DLD1 (cell line): ENCODE measurements around the gene HAPLN1.

ENCODE experiments used
- in situ Hi-C: cut with HindIII; loops from 2 replicates; pipeline ENCODE4 v1.10.0; 2017; ENCODE audit warnings: low sequenced_read_pairs

The HAPLN1 gene

GRCh38 chr5:83718936-83719495 is 1.6 kb downstream of the HAPLN1 start:
- in situ Hi-C loops = no loop called here

GRCh38 chr5:83718195-83718825 is 2.3 kb downstream of the HAPLN1 start:
- in situ Hi-C loops = no loop called here

GRCh38 chr5:83715236-83716065 is 5.2 kb downstream of the HAPLN1 start:
- in situ Hi-C loops = no loop called here

- in situ Hi-C loops = no loop called here
These were observed 5.8 kb downstream of the HAPLN1 start for GRCh38 chr5:83714810-83715209.

- in situ Hi-C loops = no loop called here
These were observed 8.6 kb downstream of the HAPLN1 start for GRCh38 chr5:83711982-83712601.

- in situ Hi-C loops = no loop called here
These were observed 10.7 kb downstream of the HAPLN1 start for GRCh38 chr5:83709973-83710372.

- in situ Hi-C loops = no loop called here
These were observed 12.5 kb downstream of the HAPLN1 start for GRCh38 chr5:83708170-83708569.

GRCh38 chr5:83703059-83703458 is 17.6 kb downstream of the HAPLN1 start:
- in situ Hi-C loops = no loop called here

GRCh38 chr5:83701886-83702285 is 18.8 kb downstream of the HAPLN1 start:
- in situ Hi-C loops = no loop called here

GRCh38 chr5:83689881-83690280 is 30.8 kb downstream of the HAPLN1 start:
- in situ Hi-C loops = no loop called here

- in situ Hi-C loops = no loop called here
These were observed 32.4 kb downstream of the HAPLN1 start for GRCh38 chr5:83688281-83688680.

- in situ Hi-C loops = no loop called here
These were observed 33.5 kb downstream of the HAPLN1 start for GRCh38 chr5:83687124-83687619.

- in situ Hi-C loops = no loop called here
These were observed 34.4 kb downstream of the HAPLN1 start for GRCh38 chr5:83686251-83686650.

GRCh38 chr5:83683836-83684235 is 36.8 kb downstream of the HAPLN1 start:
- in situ Hi-C loops = no loop called here

GRCh38 chr5:83672646-83673045 is 48.0 kb downstream of the HAPLN1 start:
- in situ Hi-C loops = no loop called here

GRCh38 chr5:83672158-83672557 is 48.5 kb downstream of the HAPLN1 start:
- in situ Hi-C loops = no loop called here

GRCh38 chr5:83665631-83666030 is 55.0 kb downstream of the HAPLN1 start:
- in situ Hi-C loops = no loop called here

- in situ Hi-C loops = no loop called here
These were observed 58.1 kb downstream of the HAPLN1 start for GRCh38 chr5:83662558-83662957.

GRCh38 chr5:83657807-83658525 is 62.7 kb downstream of the HAPLN1 start:
- in situ Hi-C loops = no loop called here

- in situ Hi-C loops = no loop called here
These were observed 66.1 kb downstream of the HAPLN1 start for GRCh38 chr5:83654427-83654994.
